ENCODE results near the gene DNAJC19.
"Not testable (repeated sequence)": the region's sequence is repeated elsewhere in the genome, so short reads cannot be mapped to it uniquely, and the experiment has no call there.

Gene DNAJC19

DNA sequence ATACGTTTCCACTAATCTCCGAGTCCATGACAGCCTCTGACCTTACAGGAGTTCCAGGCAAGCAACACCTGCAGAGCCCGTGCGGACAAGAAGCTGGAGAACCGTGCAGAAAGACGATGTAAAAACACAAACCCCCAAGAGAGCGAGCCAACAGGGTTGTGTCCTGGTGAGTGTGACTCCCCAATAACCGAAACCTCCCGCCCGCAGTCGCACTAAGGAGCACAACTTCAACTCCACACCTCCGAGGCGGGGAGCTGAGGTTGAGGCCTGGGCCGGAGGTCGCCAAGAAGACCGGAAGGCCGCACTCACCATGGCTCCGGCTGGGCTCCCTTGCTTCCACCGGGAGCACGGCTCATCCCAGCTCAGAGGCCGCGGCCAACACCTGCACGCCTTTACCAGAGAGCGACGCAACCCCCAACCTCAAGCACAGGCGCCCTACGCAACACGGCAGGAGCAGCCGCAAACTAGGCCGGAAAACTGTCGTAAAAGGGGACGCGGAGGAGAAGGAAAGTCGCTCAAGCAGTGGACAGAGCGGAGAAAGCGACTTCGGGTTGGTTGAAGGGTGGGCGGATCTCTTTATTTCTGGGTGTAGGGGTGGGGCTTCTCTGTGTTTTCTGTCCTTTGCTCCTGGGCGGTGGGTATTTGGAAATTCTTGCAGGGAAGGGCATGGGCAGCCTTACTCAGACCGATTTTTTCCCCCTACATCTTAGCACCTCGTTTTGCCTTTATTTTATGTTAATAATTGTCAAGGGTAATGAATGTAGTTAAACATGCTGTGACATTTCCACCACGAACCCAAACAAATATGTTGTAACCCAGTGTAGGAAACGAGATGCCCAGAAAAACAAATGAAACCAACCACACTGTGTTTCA, at the start of gene DNAJC19:
Gene DNAJC19, minus strand, starts transcription at position 446 of the 873 bp plus-strand sequence. Its CDS starts 134 bp downstream, at position 312.
- DNase-seq (ENCODE audit: low spot score) = peak; percentile 94

DNA sequence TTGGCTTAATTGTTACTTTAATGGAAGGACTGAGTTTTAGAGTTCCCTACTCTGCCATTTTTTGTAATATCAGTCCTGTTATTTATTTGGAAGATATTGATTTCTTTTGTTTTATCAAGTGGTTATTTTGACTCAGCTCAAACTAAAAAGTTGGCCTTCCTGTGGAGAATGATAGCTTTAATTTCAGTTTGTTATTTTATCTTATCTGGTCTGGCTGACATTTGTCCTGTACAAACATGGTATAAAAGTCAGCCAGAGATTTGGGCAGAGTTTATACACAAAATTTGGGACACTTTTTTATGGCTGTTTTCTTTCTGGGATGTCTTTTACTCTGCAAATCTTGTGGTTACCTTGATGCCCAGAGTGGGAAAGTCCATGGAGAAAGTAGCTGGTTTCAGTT, 41.4 kb upstream of the DNAJC19 start:
- DNase-seq (ENCODE audit: low spot score) = no peak

- no peak for DNase-seq (ENCODE audit: low spot score)
Observed at GRCh38 chr3:181025204-181025603, 35.7 kb upstream of the DNAJC19 start.

- DNase-seq (ENCODE audit: low spot score) = no peak
Observed at GRCh38 chr3:181017690-181018089, 28.2 kb upstream of the DNAJC19 start.

DNA sequence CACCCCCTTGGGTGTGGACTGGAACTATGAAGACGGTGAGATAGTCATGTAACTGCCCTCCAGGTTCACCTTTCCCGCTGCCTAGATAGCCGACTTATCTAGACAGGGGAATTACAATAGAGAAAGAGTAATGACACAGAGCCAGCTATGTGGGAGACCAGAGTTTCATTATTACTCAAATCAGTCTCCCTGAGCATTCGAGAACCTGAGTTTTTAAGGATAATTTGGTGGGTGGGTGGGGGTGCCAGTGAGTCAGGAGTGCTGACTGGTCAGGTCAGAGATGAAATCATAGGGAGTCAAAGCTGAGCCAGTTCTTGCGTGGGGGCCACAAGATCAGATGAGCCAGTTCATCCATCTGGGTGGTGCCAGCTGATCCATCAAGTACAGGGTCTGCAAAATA, 19.7 kb upstream of the DNAJC19 start:
- no peak for DNase-seq (ENCODE audit: low spot score)

- DNase-seq (ENCODE audit: low spot score) = no peak
Observed at GRCh38 chr3:181008796-181009195, 19.3 kb upstream of the DNAJC19 start.

DNA sequence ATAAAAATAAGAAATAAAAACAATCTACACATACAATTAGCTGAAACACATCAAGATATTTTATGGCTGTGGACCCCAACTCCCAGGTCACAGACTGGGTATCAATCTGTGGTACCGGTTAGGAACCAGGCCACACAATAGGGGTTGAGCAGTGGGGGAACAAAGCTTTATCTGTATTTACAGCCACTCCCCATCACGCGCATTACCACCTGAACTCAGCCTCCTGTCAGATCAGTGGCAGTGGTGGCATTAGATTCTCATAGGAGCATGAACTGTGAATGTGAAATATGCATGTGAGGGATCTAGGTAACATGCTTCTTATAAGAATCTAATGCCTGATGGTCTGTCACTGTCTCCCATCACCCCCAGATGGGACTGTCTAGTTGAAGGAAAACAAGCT, 17.7 kb upstream of the DNAJC19 start:
- no peak for DNase-seq (ENCODE audit: low spot score)

GRCh38 chr3:181006541-181006940, 17.0 kb upstream of the DNAJC19 start:
- no peak for DNase-seq (ENCODE audit: low spot score)

DNA sequence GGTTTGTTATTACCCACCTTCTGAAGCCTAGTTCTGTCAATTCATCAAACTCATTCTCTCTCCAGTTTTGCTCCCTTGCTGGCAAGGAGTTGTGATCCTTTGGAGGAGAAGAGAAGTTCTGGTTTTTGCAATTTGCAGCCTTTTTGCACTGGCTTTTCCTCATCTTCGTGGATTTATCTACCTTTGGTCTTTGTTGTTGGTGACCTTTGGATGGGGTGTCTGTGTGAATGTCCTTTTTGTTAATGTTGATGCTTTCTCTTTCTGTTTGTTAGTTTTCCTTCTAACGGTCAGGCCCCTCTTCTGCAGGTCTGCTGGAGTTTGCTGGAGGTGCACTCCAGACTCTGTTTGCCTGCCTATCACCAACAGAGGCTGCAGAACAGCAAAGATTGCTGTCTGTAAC, 13.9 kb upstream of the DNAJC19 start:
- not testable (repeated sequence) for DNase-seq (ENCODE audit: low spot score)

DNA sequence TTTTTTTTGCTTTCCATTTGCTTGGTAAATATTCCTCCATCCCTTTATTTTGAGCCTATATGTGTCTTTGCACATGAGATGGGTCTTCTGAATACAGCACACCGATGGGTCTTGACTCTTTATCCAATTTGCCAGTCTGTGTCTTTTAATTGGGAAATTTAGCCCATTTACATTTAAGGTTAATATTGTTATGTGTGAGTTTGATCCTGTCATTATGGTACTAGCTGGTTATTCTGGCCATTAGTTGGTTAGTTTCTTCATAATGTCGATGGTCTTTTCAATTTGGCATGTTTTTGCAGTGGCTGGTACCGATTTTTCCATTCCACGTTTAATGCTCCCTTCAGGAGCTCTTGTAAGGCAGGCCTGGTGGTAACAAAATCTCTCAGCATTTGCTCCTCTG, 12.8 kb upstream of the DNAJC19 start:
- not testable (repeated sequence) for DNase-seq (ENCODE audit: low spot score)

DNA sequence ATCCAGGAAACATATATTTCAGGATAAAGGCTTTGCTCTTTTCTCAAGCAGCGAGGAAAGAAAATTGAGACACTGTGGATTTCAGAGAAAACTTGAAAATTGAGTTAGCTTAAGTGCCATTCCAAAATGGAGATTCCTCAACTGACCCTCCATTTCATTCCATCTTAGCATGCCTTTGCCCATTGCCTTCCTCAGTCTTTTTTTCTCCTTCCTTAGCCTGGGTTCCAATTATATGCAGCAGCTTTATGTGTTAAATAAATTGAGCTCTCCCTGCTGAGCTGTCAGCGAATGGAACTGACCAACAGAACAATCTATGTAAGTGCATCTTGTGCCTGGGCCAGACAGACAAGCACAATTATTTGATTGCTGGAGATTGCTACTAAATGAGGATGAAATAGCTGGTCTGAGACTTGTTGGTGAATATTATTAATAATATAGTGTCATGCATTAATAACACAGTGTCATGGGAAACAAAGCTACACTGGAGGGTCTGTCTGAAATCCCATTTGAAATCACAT, 6.9 kb upstream of the DNAJC19 start:
- no peak for DNase-seq (ENCODE audit: low spot score)

GRCh38 chr3:180990505-180990904, 969 bp upstream of the DNAJC19 start:
- DNase-seq (ENCODE audit: low spot score) = no peak

DNA sequence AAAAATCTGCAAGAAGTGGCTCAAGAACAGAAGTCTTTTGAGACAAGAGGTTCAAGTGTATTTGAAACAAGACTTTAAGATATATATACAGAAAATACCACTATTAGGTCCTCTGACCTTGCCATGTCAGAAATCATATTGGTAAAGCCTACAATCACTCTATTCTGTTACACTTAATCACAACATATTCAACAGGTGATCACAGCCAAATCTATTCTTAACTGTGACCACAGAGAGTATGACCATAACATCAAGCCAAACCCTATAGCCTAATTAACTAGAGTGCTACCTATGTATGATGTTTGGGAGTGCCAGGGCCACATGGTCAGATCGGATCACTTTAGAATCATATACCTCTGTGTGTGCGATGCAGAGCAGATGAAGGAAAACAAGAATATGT, 2.2 kb downstream of the DNAJC19 start:
- no peak for DNase-seq (ENCODE audit: low spot score)

DNA sequence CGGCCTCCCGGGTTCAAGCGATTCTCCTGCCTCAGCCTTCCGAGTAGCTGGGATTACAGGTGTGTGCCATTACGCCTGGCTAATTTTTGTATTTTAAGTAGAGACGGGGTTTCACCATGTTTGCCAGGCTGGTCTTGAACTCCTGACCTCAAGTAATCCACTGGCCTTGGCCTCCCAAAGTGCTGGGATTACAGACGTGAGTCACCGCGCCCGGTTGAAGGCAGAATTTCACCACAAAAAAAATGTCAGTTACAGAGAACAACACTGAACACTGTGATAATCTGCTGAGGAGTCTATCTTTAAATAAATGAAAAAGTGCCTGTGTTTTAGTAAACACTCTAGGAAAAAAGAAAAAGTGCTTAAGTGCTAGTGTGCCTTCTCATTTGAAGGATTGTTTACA, 3.2 kb downstream of the DNAJC19 start:
- not testable (repeated sequence) for DNase-seq (ENCODE audit: low spot score)

- DNase-seq (ENCODE audit: low spot score) = no peak
Observed at GRCh38 chr3:180983136-180983535, 6.4 kb downstream of the DNAJC19 start.

DNA sequence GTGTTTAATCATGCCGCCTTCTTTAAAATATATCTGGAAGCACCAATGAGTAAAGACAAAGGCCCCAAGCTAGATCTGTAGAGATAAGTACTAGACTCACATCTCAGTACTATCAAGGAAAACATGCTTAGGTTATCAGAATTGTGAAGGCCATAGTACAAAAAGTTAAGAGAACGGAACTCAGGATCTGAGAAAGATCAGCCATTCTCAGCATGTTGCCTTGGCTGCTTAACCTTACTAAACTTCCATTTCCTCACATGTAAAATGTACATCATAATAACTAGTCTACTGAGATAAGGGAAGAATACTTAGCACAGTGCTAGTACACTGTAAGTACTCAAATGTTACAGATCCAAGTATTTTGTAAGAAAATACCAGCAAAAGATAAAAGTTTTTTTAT, 7.6 kb downstream of the DNAJC19 start:
- no peak for DNase-seq (ENCODE audit: low spot score)

DNA sequence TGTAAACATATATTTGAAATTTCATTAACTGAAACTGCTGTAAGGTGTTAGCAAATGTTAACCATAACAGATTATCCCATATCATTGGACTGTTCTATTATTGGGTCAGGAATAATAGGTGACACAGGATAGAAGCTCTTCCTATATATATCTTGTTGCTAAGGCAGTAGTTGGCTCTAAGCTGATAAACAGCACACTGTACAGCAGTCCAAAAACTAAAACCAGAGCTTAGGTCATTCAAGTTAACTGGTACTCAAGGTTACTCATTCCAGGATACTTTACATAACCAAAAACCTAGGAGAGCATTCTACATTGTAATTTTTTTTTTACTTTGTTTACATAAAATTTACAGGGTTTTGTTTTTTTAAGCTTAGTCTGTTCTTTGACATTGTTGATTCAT, 8.9 kb downstream of the DNAJC19 start:
- DNase-seq (ENCODE audit: low spot score) = no peak

- no peak for DNase-seq (ENCODE audit: low spot score)
Observed at GRCh38 chr3:180979961-180980360, 9.6 kb downstream of the DNAJC19 start.

DNA sequence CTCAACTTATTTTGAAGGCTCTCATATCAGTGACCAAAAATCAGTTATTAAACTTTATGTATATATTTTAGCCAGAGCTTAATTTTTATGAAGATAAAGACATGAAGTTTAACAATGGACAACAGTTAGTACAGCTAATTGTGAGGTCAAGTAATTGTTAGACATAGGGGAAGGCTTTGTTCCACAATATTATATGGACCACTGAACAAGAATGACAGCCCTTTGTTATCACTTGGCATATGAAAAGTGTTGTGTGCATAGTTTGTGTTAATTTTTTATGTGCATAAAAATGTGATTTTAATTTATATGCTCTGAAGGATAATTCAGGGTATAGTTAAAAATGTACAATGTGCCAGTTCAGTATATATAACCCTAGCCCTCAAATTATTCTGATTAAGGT, 12.0 kb downstream of the DNAJC19 start:
- no peak for DNase-seq (ENCODE audit: low spot score)

DNA sequence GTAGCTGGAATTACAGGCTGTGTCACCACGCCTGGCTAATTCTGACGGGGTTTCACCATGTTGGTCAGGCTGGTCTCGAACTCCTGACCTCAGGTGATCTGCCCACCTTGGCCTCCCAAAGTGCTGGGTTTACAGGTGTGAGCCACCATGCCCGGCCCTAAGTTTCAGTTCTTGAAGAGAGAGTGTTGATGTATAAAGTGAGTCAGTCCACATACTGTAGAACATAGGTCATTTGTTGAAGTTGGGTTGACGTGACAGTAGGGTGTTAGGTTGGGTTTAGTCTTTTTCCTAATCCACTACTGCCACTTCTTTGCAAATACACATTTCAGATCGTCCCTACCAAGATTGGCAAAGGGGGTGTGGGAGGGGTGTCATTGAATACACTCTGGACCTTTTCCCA, 15.2 kb downstream of the DNAJC19 start:
- no peak for DNase-seq (ENCODE audit: low spot score)

DNA sequence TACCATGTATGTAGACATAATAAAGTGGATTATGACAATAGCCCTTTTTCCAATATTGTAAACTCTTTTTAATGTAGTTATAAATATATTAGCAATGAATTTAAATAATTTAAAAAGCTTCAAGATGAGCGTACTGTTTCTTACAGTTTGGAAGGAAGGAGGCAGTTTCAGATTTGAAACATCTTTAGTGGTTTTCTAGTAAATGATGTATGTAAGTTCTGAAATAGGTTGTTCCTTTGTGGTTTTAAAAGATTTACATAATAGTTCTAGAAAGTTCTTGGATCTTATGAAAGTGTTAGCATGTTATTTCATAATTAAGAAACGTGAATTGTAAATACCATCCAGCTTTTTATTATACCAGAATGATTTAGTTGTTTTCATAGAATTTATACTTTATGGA, 16.0 kb downstream of the DNAJC19 start:
- DNase-seq (ENCODE audit: low spot score) = no peak

DNA sequence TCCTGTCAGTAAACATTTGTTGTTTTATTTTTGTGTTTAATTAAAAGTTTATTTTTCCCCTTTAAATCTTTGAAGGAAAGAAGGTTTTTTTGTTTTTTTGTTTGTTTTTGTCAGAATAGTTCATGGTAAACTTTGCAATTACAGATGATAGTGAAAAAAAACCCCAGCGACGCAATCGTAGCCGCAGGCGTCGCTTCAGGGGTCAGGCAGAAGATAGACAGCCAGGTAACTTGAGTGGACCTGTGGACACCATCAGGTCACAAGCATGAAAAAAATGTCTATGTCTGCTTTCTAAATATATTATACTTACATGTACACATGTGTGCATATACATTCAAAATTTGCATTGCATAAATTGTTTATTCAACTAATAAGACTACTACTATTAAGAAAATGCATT, 18.6 kb downstream of the DNAJC19 start:
- no peak for DNase-seq (ENCODE audit: low spot score)

- no peak for DNase-seq (ENCODE audit: low spot score)
Observed at GRCh38 chr3:180962530-180962929, 27.0 kb downstream of the DNAJC19 start.

- no peak for DNase-seq (ENCODE audit: low spot score)
Observed at GRCh38 chr3:180961552-180961951, 28.0 kb downstream of the DNAJC19 start.

All from CD4-positive, alpha-beta T cell treated with Interleukin-2 at 100 ng/mL for 4 hours (primary cell).